Activated naive CD4-positive, alpha-beta T cell treated with anti-CD3 and anti-CD28 coated beads, Interleukin-2, amount 50 U/mL, for 16 hours (primary cell): ENCODE results near the gene A3GALT2.
"Not testable (repeated sequence)": the region's sequence is repeated elsewhere in the genome, so short reads cannot be mapped to it uniquely, and the experiment has no call there.

Source experiments
- DNase-seq: peaks from one replicate; pipeline ENCODE4 v3.0.0-alpha.2; 2020

A3GALT2 gene

DNA sequence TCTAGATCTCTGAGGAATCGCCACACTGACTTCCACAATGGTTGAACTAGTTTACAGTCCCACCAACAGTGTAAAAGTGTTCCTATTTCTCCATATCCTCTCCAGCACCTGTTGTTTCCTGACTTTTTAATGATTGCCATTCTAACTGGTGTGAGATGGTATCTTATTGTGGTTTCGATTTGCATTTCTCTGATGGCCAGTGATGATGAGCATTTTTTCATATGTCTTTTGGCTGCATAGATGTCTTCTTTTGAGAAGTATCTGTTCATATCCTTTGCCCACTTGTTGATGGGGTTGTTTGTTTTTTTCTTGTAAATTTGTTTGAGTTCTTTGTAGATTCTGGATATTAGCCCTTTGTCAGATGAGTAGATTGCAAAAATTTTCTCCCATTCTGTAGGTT lies 30.3 kb downstream of the A3GALT2 start:
- not testable (repeated sequence) for DNase-seq

GRCh38 chr1:33289858-33290154 lies 31.1 kb downstream of the A3GALT2 start:
- DNase-seq = no peak

DNA sequence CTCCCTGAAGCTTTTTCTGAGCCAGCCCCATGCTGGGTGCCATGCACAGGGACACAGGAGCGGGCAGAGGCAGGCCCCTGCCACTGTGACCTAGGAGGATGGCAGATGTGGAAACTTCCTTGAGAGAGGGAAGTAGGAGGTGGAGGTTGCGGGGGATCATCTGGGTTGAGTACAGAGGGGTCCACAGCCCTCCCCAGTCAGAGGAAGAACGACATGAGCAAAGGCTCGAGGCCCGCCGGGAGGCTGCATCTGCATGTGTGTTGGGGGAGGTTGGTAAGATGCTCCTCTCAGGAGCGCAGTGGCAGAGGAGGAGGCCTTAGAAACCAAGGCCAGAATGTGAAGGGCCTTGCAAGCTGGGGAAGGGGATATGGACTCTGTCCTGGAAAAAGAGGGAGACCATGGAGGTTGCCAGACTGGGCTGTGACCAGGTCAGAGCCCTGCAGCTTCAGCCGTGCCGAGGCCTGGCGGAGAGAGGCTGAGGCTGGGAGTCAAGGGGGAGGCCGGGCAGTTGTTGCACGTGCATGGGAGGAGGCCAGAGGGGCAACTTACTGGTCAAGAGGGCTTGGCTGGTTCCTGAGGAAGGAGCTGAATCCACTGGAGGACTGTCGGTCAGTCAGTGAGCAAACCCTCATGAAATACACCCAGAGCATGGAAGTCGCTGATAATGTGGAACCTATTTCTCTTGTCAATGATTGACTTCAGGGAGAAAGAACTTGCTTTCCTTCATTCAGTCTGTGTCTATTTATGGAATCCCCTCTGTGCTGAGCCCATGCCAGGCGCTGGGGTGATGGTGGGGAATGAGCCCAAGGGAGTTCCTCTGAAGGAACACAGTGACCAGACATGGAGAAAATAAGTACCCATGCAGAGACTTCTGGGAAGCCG lies 31.7 kb downstream of the A3GALT2 start:
- no peak for DNase-seq

- no peak for DNase-seq
These were observed 33.6 kb downstream of the A3GALT2 start for GRCh38 chr1:33287317-33287716.

- no peak for DNase-seq
These were observed 34.3 kb downstream of the A3GALT2 start for GRCh38 chr1:33286451-33287185.

GRCh38 chr1:33284049-33284448 lies 36.8 kb downstream of the A3GALT2 start:
- no peak for DNase-seq

DNA sequence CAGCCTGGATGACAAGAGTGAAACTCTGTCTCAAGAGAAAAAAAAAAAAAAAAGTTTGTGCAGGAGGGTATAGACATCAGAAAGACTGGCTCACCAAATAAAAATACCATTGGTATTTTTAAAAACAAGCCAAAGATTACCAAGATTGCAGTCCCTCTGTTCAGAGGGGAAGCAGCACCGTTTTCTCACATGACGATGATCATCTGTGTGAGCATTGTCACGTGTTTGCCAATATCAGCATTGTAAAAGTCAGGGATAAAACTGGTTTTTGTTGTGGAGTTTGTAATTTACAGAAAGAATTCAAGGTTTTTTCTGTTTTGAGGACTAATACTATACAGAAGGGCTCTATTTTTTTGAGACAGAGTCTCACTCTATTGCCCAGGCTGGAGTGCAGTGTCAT lies 38.1 kb downstream of the A3GALT2 start:
- no peak for DNase-seq

DNA sequence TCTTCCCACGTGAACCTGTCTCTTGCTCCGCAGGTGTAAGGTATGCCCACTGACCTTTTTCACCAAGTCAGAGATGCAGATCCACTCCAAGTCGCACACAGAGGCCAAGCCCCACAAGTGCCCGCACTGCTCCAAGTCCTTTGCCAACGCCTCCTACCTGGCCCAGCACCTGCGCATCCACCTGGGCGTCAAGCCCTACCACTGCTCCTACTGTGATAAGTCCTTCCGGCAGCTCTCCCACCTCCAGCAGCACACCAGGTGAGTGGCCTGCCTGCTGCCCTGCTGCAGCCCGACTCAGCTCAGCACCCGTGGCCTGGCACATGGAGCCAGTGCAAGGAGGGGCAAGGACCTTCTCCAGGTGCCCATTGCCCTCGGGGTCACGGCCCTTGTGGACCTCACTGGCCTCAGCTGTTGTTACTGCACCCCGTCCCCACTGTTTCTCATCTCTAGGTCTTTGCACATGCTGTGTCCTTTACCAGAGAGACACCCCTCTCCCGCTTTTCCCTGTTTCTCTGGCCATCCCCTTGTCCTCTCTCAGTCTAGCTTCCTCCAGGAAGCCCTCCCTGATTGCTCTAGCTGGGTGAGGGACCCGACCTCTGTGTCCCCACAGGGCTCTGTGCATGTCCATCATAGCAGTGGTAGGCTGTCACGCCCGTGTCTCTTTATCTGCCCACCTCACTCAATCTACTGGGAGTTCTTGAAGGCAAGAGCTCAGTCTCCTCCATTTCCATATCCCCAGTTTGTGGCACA lies 39.2 kb downstream of the A3GALT2 start:
- no peak for DNase-seq

GRCh38 chr1:33280091-33280661 lies 40.7 kb downstream of the A3GALT2 start:
- DNase-seq = no peak

DNA sequence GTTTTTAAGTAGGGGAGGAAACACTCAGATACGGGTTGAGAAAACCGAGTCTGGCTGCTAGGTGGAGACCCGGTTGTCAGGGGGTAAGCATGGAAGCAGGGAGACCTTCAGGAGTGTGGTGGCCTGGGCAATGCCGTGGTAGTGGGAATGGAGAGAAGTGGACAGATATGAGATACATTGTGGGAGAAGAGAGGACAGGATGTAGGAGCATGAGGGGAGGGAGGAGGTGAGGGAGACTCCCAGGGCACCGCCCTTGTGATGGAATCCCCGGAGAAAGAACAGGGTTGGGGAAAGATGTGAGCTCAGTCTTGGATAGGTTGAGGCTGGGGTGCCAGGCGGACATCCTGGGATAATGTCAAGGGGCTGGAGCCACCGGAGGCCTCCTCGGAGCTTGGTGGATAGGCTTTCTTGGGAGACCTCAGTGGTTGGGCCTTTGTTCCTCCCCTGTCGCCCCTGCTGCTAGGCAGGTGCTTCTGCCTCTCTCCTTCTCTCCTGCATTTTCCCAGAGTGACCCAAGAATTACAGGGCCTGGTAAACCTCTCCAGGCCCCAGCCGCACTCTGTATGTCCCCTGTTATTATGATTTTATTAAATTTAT lies 43.3 kb downstream of the A3GALT2 start:
- DNase-seq = no peak

DNA sequence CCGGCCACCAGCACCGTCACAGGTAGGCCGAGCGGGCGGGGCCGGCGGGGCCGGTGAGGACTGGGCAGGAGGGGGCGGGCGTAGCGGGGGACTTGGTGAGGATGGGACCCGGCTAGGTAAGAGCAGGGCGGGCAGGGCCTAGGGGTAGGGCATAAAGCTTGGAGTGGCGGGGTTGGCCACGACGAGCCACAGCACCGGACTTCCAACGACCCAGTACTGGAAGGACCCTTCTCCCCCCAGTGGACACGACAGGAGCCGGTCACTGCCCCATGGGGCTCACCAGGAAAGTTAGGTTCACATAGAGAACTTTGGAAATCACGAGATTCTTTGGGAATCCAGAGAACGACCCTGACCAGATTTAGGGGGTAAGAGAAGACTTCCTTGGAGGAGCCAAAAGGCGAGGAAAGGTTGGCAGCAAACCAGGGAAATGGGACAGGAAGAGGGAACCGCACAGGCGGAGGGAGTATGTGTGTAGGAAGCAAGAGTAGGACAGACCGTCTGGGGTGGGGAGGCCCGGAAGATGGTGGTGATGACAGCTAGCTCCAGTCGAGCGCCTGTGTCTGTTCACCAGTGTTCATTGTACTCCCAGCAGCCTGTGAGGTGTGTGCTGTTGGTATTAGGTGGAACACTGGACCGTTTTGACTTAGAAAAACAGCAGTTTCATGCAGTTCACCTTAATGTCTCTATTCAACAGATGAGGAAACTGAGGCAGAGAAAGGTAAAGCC lies 44.2 kb downstream of the A3GALT2 start:
- no peak for DNase-seq

- no peak for DNase-seq
These were observed 45.0 kb downstream of the A3GALT2 start for GRCh38 chr1:33275706-33276572.

GRCh38 chr1:33275195-33275594 lies 45.7 kb downstream of the A3GALT2 start:
- no peak for DNase-seq

- DNase-seq = no peak
These were observed 46.5 kb downstream of the A3GALT2 start for GRCh38 chr1:33274446-33274845.

GRCh38 chr1:33273961-33274371 lies 46.9 kb downstream of the A3GALT2 start:
- DNase-seq = no peak

GRCh38 chr1:33273406-33273805 lies 47.5 kb downstream of the A3GALT2 start:
- no peak for DNase-seq

DNA sequence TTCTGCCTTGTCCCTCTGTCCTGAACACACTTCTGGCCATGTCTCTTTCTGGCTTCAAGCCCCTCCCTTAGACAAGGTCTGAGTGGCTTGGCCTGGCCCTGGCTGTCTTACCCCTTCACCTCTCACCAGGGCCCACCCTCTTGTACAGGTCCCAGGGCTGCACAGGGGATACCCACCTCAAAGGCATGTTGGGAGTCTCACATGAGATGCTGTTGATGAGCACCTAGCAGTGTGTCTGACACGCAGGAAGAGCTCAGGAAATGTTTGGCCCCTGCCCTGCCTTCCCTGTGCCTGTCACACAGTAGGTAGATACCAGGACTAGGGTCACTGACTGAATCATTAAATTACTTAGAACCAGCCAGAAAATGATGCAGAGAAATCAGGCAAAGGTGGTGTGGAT lies 48.0 kb downstream of the A3GALT2 start:
- no peak for DNase-seq

DNA sequence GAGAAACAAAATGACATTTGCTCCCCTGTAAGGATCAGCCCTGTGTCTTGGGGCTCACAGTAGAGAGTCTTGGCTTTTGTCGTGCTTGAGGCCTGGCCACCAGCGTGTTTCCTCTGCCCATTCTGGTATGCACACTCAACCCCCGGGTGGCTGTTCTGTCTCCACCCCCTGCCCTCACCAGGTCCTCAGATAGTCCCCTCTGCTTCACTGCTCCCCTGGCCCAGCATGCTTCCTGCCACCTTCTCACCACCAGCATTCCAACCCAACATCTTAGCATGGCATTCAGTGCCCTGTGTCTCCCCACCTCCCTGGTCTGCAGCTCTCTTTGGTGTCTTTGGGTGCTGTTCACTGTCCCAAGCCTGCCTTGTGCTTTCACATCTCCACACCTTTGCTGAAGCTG lies 48.4 kb downstream of the A3GALT2 start:
- DNase-seq = no peak

DNA sequence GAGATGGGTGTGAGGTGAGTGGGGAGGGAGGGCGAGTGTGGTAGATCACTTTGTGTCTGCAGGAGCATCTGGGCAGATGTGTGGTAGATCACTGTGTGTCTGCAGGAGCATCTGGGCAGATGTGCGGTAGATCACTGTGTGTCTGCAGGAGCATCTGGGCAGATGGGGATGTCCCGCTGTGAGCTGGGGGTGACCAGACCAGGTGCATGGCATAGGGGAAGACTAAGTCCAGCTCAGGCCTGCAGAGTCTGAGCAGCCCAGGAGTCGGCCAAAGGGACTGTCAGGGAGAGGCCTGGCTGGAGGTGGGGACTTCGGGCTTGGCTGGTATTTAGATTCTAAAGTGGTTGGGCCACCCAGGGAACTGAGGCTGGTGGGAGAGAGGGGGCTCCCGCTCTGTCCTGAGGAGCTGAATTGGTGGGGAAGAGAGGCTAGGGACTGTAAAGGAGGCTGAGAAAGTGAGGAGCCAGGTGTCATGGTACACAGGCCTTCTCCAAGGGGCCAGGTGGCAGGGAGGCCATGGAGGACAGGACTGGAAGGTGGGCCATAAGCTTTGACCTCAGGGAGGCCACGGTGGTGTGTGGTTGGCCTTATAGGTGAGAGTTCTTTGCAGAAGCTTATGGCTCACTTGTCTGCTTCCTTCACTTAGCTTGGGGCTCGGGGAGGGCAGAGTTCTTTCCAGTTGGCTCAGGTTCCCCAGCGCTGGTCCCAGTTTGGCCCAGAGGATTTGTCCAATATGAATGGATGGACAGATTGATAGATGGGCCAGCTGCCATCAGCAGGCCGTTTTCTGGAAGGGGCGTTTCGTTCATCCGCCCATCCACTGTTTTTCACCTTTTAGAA lies 49.0 kb downstream of the A3GALT2 start:
- DNase-seq = no peak

GRCh38 chr1:33270808-33271465 lies 50.0 kb downstream of the A3GALT2 start:
- DNase-seq = no peak
